Testis (tissue), 3 donors: ENCODE data around the gene WDR86. TPM values are rescaled to one million over a fixed set of nuclear protein-coding genes. Genes with fewer than 3 reads are reported as not detected.

Experiments used
- DNase-seq: peaks from one replicate; pipeline ENCODE4 v3.0.0-alpha.2; 2019
- H3K27ac ChIP-seq, 2 donors: fragments of 200-600 bp; sonication (generic); one replicate each; pipeline ENCODE4 v1.5.1; 2019
- H3K27me3 ChIP-seq: fragments of 200-600 bp; sonication (generic); one replicate; pipeline ENCODE4 v1.5.1; 2019
- H3K36me3 ChIP-seq: fragments of 200-600 bp; sonication (generic); one replicate; pipeline ENCODE4 v1.5.1; 2017; ENCODE audit warnings: low read depth; ENCODE audit errors: missing control alignments
- H3K4me1 ChIP-seq: fragments of 200-600 bp; sonication (generic); one replicate; pipeline ENCODE4 v1.5.1; 2019
- H3K4me3 ChIP-seq, 2 donors: fragments of 200-600 bp; sonication (generic); one replicate each; pipeline ENCODE4 v1.5.1; 2017 to 2019
- H3K9me3 ChIP-seq: fragments of 200-600 bp; sonication (generic); one replicate; pipeline ENCODE4 v1.5.1; 2017
- POLR2A ChIP-seq: fragments of 450-650 bp; IDR thresholded peaks from one replicate; pipeline ENCODE4 v1.6.1; 2017; ENCODE audit warnings: antibody characterized with exemption, mild to moderate bottlenecking, moderate library complexity
- WGBS, 2 donors: methylation state at CpG; one replicate each; pipeline ENCODE4 v1.1.5; 2018; 5-methylcytosine and 5-hydroxymethylcytosine counted together
- intact Hi-C: fragments of 100-400 bp; cut with DNase I; formaldehyde crosslinking; loops from one replicate; pipeline ENCODE4 v1.15.1; 2023; ENCODE audit warnings: low total_unique reads
- polyA plus RNA-seq: library from polyadenylated mRNA; stranded (reverse); fragments of 350-450 nt; fragmentation: Illumina TruSeq; extraction: RNeasy Lipid Tissue Mini Kit (QIAGEN cat#74804); gene quantifications from one replicate; pipeline ENCODE4 v1.2.3, GENCODE V29; 2014; ENCODE audit warnings: low read depth, low replicate concordance; ENCODE audit not compliant: insufficient read depth
- total RNA-seq, 2 donors: library from RNA; depleted of rRNA; stranded (reverse); fragments of >200 nt; gene quantifications; one replicate each; pipeline ENCODE4 v1.2.3, GENCODE V29; 2016
- TF ChIP-seq, protein P1 (sequence below), 3 experiments: fragments of 450-650 bp in 2 of 3; fragments of 200-600 bp in 1 of 3; sonication (generic) in 1 of 3; IDR thresholded peaks; one replicate each; pipeline ENCODE4 v1.5.1; 2016 to 2019; ENCODE audit warnings: antibody characterized with exemption in 3 of 3, mild to moderate bottlenecking in 2 of 3, moderate library complexity in 1 of 3

WDR86 gene
- total and polyA plus RNA-seq, 3 donors from 2014 or later = 2.8 to 20.3 (median 9.6) TPM

DNA sequence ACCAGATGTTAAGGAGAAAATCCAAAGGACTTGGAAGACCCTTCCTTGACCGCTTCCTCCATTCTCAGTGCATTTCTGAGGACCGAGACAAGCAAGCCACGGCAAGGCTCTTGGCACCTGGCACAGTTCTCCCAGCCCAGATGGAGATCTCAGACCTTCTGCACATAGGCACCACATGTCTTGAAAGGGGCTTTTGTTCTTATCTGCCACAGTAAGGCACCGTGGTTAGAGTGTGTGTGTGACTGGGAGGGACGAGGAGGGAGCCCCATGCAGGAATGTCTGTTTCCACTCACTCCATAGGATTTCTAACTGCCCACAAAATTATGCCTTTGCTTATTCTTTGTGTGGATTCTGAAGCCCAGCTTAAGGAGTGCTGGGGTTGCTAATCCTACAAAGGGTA, 10.3 kb upstream of the WDR86 start:
- Histone ChIP-seq H3K27ac (no peak overlapping the region), H3K36me3 (no peaks in the 10 kb centered on the region), H3K4me3 (no peak overlapping the region), H3K27me3 (no peaks in the 10 kb centered on the region), H3K4me1 (peaks cover 3% of the 10 kb centered on the region), H3K9me3 (no peaks in the 10 kb centered on the region)
- 70 to 88% methylated on average over 5 of the region's 5 CpGs for WGBS, 2 donors
- TF ChIP-seq, protein P1, sequence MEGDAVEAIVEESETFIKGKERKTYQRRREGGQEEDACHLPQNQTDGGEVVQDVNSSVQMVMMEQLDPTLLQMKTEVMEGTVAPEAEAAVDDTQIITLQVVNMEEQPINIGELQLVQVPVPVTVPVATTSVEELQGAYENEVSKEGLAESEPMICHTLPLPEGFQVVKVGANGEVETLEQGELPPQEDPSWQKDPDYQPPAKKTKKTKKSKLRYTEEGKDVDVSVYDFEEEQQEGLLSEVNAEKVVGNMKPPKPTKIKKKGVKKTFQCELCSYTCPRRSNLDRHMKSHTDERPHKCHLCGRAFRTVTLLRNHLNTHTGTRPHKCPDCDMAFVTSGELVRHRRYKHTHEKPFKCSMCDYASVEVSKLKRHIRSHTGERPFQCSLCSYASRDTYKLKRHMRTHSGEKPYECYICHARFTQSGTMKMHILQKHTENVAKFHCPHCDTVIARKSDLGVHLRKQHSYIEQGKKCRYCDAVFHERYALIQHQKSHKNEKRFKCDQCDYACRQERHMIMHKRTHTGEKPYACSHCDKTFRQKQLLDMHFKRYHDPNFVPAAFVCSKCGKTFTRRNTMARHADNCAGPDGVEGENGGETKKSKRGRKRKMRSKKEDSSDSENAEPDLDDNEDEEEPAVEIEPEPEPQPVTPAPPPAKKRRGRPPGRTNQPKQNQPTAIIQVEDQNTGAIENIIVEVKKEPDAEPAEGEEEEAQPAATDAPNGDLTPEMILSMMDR (IDR thresholded peaks at IDR 0.05) = no peak
- TF ChIP-seq POLR2A = no peak
- intact Hi-C loops = no loop called here
- no peak for DNase-seq

DNA sequence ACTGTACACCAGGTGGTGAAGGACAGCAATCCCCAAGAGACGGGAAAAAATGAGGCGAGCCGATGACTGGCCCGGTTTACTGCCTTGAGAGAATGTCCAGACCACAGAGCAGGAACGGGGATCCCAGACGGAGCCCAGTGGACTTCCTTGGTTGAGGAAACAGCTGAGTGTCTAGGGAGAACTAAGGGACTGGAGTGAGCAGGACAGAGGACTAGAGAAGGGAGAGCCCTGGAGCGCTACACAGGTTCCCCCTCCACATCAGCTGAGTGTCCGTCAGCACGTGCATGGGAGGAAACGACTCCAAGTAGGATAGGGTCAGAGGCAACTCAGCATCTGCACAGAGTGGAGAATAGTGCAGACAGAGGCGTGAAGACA, 7.1 kb upstream of the WDR86 start:
- DNase-seq = peak; percentile 37
- Histone ChIP-seq H3K4me1 (peaks cover 3% of the 10 kb centered on the region), H3K27ac (peak overlapping the region in 1 of 2 donors; percentile 24), H3K36me3 (no peaks in the 10 kb centered on the region), H3K4me3 (no peak overlapping the region), H3K9me3 (no peaks in the 10 kb centered on the region), H3K27me3 (no peaks in the 10 kb centered on the region)
- intact Hi-C loops = no loop called here
- TF ChIP-seq POLR2A = no peak
- TF ChIP-seq, protein P1 (IDR thresholded peaks at IDR 0.05) = no peak
- 37 to 44% methylated on average over 11 of the region's 11 CpGs for WGBS, 2 donors

DNA sequence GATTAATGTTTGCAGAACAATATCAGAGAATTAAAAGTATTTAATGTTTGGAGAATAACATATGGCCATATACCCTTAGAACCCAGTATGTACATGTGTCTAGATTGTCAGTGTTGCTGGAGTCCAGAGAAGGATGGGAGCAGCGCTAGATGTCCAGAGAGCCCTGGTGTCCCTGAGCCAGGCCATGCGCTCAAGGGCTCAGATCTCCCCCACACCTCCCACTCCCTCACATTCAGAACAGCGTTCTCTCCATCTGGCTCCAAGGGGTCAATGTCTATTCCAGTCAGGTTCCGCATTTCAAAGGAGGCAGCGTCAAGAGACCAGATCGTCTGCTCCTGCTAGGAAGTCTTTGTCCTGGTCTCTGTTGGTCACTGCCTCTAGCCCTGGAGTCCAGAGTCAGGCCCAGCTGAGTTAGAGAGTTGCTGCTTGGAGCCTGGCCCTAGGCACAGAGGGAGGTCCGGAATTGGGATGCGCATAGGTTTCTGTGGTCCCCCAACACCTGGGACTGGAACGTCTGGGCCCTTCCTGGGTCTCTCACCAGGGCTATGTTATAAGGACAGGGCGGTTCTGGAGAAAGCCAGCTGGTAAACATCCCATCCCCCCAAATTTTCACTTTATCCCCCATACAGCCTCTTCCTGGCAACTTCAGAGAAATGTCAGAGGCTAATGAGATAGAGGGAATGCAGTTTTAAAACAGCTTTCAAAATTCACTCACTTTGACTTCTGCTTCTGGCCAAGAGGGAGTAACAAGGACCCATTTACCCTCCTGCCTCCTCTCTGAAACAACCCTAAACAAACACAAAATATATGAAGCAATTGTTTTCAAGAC, 6.5 kb upstream of the WDR86 start:
- WGBS, 2 donors = 63 to 76% methylated on average over 10 of the region's 10 CpGs
- peak overlapping the region in 1 of 2 donors; percentile 24 for H3K27ac ChIP-seq
- no peaks in the 10 kb centered on the region for H3K27me3 ChIP-seq
- no peak overlapping the region for H3K4me3 ChIP-seq
- DNase-seq = no peak
- peaks cover 3% of the 10 kb centered on the region for H3K4me1 ChIP-seq
- intact Hi-C loops = no loop called here
- H3K9me3 ChIP-seq = no peaks in the 10 kb centered on the region
- no peak for TF ChIP-seq POLR2A
- TF ChIP-seq, protein P1 (IDR thresholded peaks at IDR 0.05) = no peak
- H3K36me3 ChIP-seq = no peaks in the 10 kb centered on the region

DNA sequence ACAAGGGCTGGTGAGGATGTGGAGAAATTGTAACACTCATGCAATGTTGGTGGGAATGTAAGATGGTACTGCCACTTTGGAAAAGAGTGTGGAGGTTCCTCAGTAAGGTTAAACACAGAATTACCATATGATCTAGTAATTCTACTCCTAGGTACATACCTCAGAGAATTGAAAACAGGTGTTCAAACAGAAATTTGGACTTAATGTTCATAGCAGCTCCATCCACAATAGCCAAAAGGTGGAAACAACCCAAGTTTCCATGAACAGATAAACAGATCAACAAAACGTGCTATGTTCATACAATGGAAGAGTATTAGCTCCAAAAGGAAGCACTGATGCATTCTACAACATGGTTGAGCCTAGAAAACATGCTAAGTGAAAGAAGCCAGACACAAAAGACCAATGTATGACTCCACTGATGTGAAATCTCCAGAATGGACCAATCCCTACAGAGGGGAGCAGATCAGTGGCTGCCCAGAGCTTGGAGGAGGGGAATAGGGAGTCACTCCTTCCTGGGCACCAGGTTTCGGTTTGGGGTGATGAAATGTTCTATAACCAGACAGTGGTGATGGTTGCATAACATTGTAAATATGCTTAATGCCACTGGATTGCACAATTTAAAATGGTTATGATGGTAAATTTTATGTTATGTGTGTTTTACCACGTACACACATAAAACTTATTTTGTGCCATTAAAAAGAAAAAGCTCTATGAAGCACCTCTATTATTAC, 5.7 kb upstream of the WDR86 start:
- H3K4me3 ChIP-seq = no peak overlapping the region
- TF ChIP-seq, protein P1 (IDR thresholded peaks at IDR 0.05) = no peak
- no peak for TF ChIP-seq POLR2A
- no peaks in the 10 kb centered on the region for H3K27me3 ChIP-seq
- WGBS, 2 donors = 86 to 91% methylated on average over 3 of the region's 3 CpGs
- H3K9me3 ChIP-seq = no peaks in the 10 kb centered on the region
- intact Hi-C loops = no loop called here
- H3K36me3 ChIP-seq = no peaks in the 10 kb centered on the region
- no peak for DNase-seq
- H3K4me1 ChIP-seq = peaks cover 3% of the 10 kb centered on the region
- H3K27ac ChIP-seq = no peak overlapping the region
